ENCODE data around the gene RWDD1. TPM values are rescaled to one million over a fixed set of nuclear protein-coding genes. Genes with fewer than 3 reads are reported as not detected.
A peak's percentile ranks its signal among the peaks of the same experiment; 100 is the strongest.

Gene RWDD1, protein sequence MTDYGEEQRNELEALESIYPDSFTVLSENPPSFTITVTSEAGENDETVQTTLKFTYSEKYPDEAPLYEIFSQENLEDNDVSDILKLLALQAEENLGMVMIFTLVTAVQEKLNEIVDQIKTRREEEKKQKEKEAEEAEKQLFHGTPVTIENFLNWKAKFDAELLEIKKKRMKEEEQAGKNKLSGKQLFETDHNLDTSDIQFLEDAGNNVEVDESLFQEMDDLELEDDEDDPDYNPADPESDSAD
- polyA plus RNA-seq, result 48.6 TPM
- long read RNA-seq, donor 1, full-length matches to known transcripts, result 14 of 14 reads
- long read RNA-seq, donor 1, partial matches to known transcripts, result 0 of 14 reads
- long read RNA-seq, donor 1, other reads (novel, unspliced or antisense), result 0 of 14 reads
- long read RNA-seq, donor 2, full-length matches to known transcripts, result 33 of 47 reads
- long read RNA-seq, donor 2, partial matches to known transcripts, result 14 of 47 reads
- long read RNA-seq, donor 2, other reads (novel, unspliced or antisense), result 0 of 47 reads
- long read RNA-seq, donor 3, full-length matches to known transcripts, result 40 of 133 reads
- long read RNA-seq, donor 3, partial matches to known transcripts, result 88 of 133 reads
- long read RNA-seq, donor 3, other reads (novel, unspliced or antisense), result 5 of 133 reads
- long read RNA-seq, donor 4, full-length matches to known transcripts, result 4 of 4 reads
- long read RNA-seq, donor 4, partial matches to known transcripts, result 0 of 4 reads
- long read RNA-seq, donor 4, other reads (novel, unspliced or antisense), result 0 of 4 reads
- long read RNA-seq, donor 5, full-length matches to known transcripts, result 11 of 11 reads
- long read RNA-seq, donor 5, partial matches to known transcripts, result 0 of 11 reads
- long read RNA-seq, donor 5, other reads (novel, unspliced or antisense), result 0 of 11 reads
- long read RNA-seq, donor 6, full-length matches to known transcripts, result 28 of 67 reads
- long read RNA-seq, donor 6, partial matches to known transcripts, result 39 of 67 reads
- long read RNA-seq, donor 6, other reads (novel, unspliced or antisense), result 0 of 67 reads
- long read RNA-seq, donor 7, full-length matches to known transcripts, result 19 of 19 reads
- long read RNA-seq, donor 7, partial matches to known transcripts, result 0 of 19 reads
- long read RNA-seq, donor 7, other reads (novel, unspliced or antisense), result 0 of 19 reads
- long read RNA-seq, donor 8, full-length matches to known transcripts, result 25 of 63 reads
- long read RNA-seq, donor 8, partial matches to known transcripts, result 38 of 63 reads
- long read RNA-seq, donor 8, other reads (novel, unspliced or antisense), result 0 of 63 reads
- long read RNA-seq, donor 9, full-length matches to known transcripts, result 31 of 68 reads
- long read RNA-seq, donor 9, partial matches to known transcripts, result 37 of 68 reads
- long read RNA-seq, donor 9, other reads (novel, unspliced or antisense), result 0 of 68 reads
- long read RNA-seq, donor 10, full-length matches to known transcripts, result 33 of 59 reads
- long read RNA-seq, donor 10, partial matches to known transcripts, result 26 of 59 reads
- long read RNA-seq, donor 10, other reads (novel, unspliced or antisense), result 0 of 59 reads
- long read RNA-seq, donor 11, full-length matches to known transcripts, result 21 of 33 reads
- long read RNA-seq, donor 11, partial matches to known transcripts, result 12 of 33 reads
- long read RNA-seq, donor 11, other reads (novel, unspliced or antisense), result 0 of 33 reads

DNA sequence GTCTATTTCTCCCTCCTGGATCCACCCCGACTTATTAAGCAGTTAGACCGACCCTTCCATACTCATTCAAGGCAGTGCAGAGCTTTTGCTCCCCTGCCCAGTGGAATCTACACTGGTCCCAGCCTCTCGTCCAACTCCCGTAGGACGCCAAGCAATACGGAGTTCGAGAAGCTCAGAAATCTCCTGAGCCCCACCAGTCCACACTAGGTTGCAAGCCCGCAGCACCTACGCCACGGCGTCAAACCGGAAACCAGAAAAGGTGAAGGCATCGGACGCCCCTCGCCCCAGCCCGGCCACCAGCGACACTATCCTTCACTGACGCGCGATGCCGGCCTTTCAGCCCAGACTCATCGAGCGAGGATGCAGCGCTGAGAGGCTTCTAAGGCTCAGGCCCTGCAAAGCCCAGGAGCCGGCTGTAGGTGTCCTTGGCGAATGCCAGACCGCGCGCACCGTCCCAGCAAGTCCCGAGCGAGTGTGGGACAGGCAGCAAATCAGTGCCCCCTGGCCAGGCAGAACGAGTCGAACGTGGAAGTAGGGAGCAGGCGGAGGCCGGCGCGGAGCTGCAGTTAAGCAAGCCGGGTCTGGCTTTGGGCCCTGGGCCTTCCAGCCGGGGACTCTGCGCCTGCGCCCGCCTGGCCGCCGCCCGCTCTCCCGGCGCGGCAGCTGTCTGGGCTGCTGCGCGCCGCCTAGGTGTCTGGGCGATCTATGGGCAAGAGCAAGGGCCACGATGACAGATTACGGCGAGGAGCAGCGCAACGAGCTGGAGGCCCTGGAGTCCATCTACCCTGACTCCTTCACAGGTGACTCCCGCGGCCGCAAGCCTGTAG is at the start of gene RWDD1:
RWDD1 (plus strand) TSS at position 649 of the 827 bp plus-strand sequence; CDS start at position 728, 79 bp downstream.
- peak; percentile 99 to 100 for DNase-seq
- H3K4me3 ChIP-seq (ENCODE audit: low read length), result peak within 1 kb of the TSS; percentile 98
- H3K27ac ChIP-seq (ENCODE audit: low read length), result peak within 1 kb of the TSS; percentile 93
- peaks cover 15% of the 10 kb centered on the region for H3K36me3 ChIP-seq (ENCODE audit: control insufficient read depth, insufficient read depth, low read length)
- H3K9me3 ChIP-seq (ENCODE audit: control insufficient read depth, low read depth, low read length), result no peaks in the 10 kb centered on the region
- no peaks in the 10 kb centered on the region for H3K4me1 ChIP-seq (ENCODE audit: control insufficient read depth, insufficient read depth, low read length)
- WGBS (ENCODE audit: insufficient coverage, low lambda C conversion rate), result no CpG with 5 or more reads among the region's 62 CpGs
- H3K27me3 ChIP-seq (ENCODE audit: control insufficient read depth, insufficient read depth, low read length), result no peaks in the 10 kb centered on the region

GRCh38 chr6:116522896-116523295 is 48.4 kb upstream of the RWDD1 start:
- no peaks in the 10 kb centered on the region for H3K36me3 ChIP-seq (ENCODE audit: control insufficient read depth, insufficient read depth, low read length)
- no peak overlapping the region for H3K4me3 ChIP-seq (ENCODE audit: low read length)
- 59% methylated on average over 2 of the region's 2 CpGs for WGBS (ENCODE audit: insufficient coverage, low lambda C conversion rate)
- DNase-seq, result no peak
- H3K27ac ChIP-seq (ENCODE audit: low read length), result no peak overlapping the region
- H3K4me1 ChIP-seq (ENCODE audit: control insufficient read depth, insufficient read depth, low read length), result no peaks in the 10 kb centered on the region
- no peaks in the 10 kb centered on the region for H3K27me3 ChIP-seq (ENCODE audit: control insufficient read depth, insufficient read depth, low read length)
- H3K9me3 ChIP-seq (ENCODE audit: control insufficient read depth, low read depth, low read length), result peaks cover 2% of the 10 kb centered on the region

- no peaks in the 10 kb centered on the region for H3K27me3 ChIP-seq (ENCODE audit: control insufficient read depth, insufficient read depth, low read length)
- DNase-seq, result no peak
- no peaks in the 10 kb centered on the region for H3K36me3 ChIP-seq (ENCODE audit: control insufficient read depth, insufficient read depth, low read length)
- H3K4me1 ChIP-seq (ENCODE audit: control insufficient read depth, insufficient read depth, low read length), result no peaks in the 10 kb centered on the region
- no peak overlapping the region for H3K27ac ChIP-seq (ENCODE audit: low read length)
- no peak overlapping the region for H3K4me3 ChIP-seq (ENCODE audit: low read length)
- no CpG with 5 or more reads among the region's 2 CpGs for WGBS (ENCODE audit: insufficient coverage, low lambda C conversion rate)
- H3K9me3 ChIP-seq (ENCODE audit: control insufficient read depth, low read depth, low read length), result peaks cover 2% of the 10 kb centered on the region
Observed at GRCh38 chr6:116524236-116524635, 47.1 kb upstream of the RWDD1 start.

- Histone ChIP-seq H3K9me3 (ENCODE audit: control insufficient read depth, low read depth, low read length) (no peaks in the 10 kb centered on the region), H3K27ac (ENCODE audit: low read length) (no peak overlapping the region), H3K27me3 (ENCODE audit: control insufficient read depth, insufficient read depth, low read length) (peaks cover 2% of the 10 kb centered on the region), H3K36me3 (ENCODE audit: control insufficient read depth, insufficient read depth, low read length) (no peaks in the 10 kb centered on the region), H3K4me1 (ENCODE audit: control insufficient read depth, insufficient read depth, low read length) (no peaks in the 10 kb centered on the region), H3K4me3 (ENCODE audit: low read length) (no peak overlapping the region)
- no peak for DNase-seq
- 80% methylated on average over 1 of the region's 1 CpG for WGBS (ENCODE audit: insufficient coverage, low lambda C conversion rate)
Observed at GRCh38 chr6:116528133-116528532, 43.2 kb upstream of the RWDD1 start.

- Histone ChIP-seq H3K4me3 (ENCODE audit: low read length) (no peak overlapping the region), H3K27ac (ENCODE audit: low read length) (no peak overlapping the region), H3K9me3 (ENCODE audit: control insufficient read depth, low read depth, low read length) (no peaks in the 10 kb centered on the region), H3K4me1 (ENCODE audit: control insufficient read depth, insufficient read depth, low read length) (no peaks in the 10 kb centered on the region), H3K36me3 (ENCODE audit: control insufficient read depth, insufficient read depth, low read length) (no peaks in the 10 kb centered on the region), H3K27me3 (ENCODE audit: control insufficient read depth, insufficient read depth, low read length) (peaks cover 2% of the 10 kb centered on the region)
- 71% methylated on average over 1 of the region's 3 CpGs for WGBS (ENCODE audit: insufficient coverage, low lambda C conversion rate)
- no peak for DNase-seq
Observed at GRCh38 chr6:116528780-116529179, 42.5 kb upstream of the RWDD1 start.

GRCh38 chr6:116529466-116530290 is 41.6 kb upstream of the RWDD1 start:
- WGBS (ENCODE audit: insufficient coverage, low lambda C conversion rate), result no CpG with 5 or more reads among the region's 3 CpGs

GRCh38 chr6:116530436-116530835 is 40.9 kb upstream of the RWDD1 start:
- H3K36me3 ChIP-seq (ENCODE audit: control insufficient read depth, insufficient read depth, low read length), result no peaks in the 10 kb centered on the region
- DNase-seq, result no peak
- no CpG with 5 or more reads among the region's 2 CpGs for WGBS (ENCODE audit: insufficient coverage, low lambda C conversion rate)
- peaks cover 2% of the 10 kb centered on the region for H3K27me3 ChIP-seq (ENCODE audit: control insufficient read depth, insufficient read depth, low read length)
- H3K9me3 ChIP-seq (ENCODE audit: control insufficient read depth, low read depth, low read length), result no peaks in the 10 kb centered on the region
- H3K4me3 ChIP-seq (ENCODE audit: low read length), result no peak overlapping the region
- no peaks in the 10 kb centered on the region for H3K4me1 ChIP-seq (ENCODE audit: control insufficient read depth, insufficient read depth, low read length)
- no peak overlapping the region for H3K27ac ChIP-seq (ENCODE audit: low read length)

More at GRCh38 chr6:116529466-116530290, 41.6 kb upstream of the RWDD1 start:
- H3K9me3 ChIP-seq (ENCODE audit: control insufficient read depth, low read depth, low read length), result no peaks in the 10 kb centered on the region
- H3K36me3 ChIP-seq (ENCODE audit: control insufficient read depth, insufficient read depth, low read length), result no peaks in the 10 kb centered on the region
- no peaks in the 10 kb centered on the region for H3K4me1 ChIP-seq (ENCODE audit: control insufficient read depth, insufficient read depth, low read length)
- H3K27ac ChIP-seq (ENCODE audit: low read length), result no peak overlapping the region
- H3K4me3 ChIP-seq (ENCODE audit: low read length), result no peak overlapping the region
- no peak for DNase-seq
- peaks cover 2% of the 10 kb centered on the region for H3K27me3 ChIP-seq (ENCODE audit: control insufficient read depth, insufficient read depth, low read length)

GRCh38 chr6:116531675-116532570 is 39.4 kb upstream of the RWDD1 start:
- no peaks in the 10 kb centered on the region for H3K36me3 ChIP-seq (ENCODE audit: control insufficient read depth, insufficient read depth, low read length)
- DNase-seq, result peak; percentile 19 to 27
- no peak overlapping the region for H3K27ac ChIP-seq (ENCODE audit: low read length)
- WGBS (ENCODE audit: insufficient coverage, low lambda C conversion rate), result 90% methylated on average over 4 of the region's 12 CpGs
- no peaks in the 10 kb centered on the region for H3K4me1 ChIP-seq (ENCODE audit: control insufficient read depth, insufficient read depth, low read length)
- H3K27me3 ChIP-seq (ENCODE audit: control insufficient read depth, insufficient read depth, low read length), result peaks cover 2% of the 10 kb centered on the region
- H3K4me3 ChIP-seq (ENCODE audit: low read length), result no peak overlapping the region
- H3K9me3 ChIP-seq (ENCODE audit: control insufficient read depth, low read depth, low read length), result no peaks in the 10 kb centered on the region

All from large intestine (tissue), 12 donors.